GM18951 (cell line): Measurements from ENCODE around the gene TMC5.
A peak's percentile ranks its signal among the peaks of the same experiment; 100 is the strongest.

Experiments
- POLR2A ChIP-seq: IDR thresholded peaks from 4 replicates; pipeline ENCODE4 v1.6.1; 2011; ENCODE audit warnings: mild to moderate bottlenecking; ENCODE audit not compliant: insufficient read length, insufficient read depth; ENCODE audit errors: extremely low read depth
- in situ Hi-C: fragments of 300-500 bp; cut with MboI; formaldehyde crosslinking; loops from one replicate; pipeline ENCODE4 v1.12.0; 2022; ENCODE audit warnings: low sequenced_read_pairs, mixed read lengths, inconsistent platforms; ENCODE audit not compliant: unreplicated experiment

TMC5 gene

DNA sequence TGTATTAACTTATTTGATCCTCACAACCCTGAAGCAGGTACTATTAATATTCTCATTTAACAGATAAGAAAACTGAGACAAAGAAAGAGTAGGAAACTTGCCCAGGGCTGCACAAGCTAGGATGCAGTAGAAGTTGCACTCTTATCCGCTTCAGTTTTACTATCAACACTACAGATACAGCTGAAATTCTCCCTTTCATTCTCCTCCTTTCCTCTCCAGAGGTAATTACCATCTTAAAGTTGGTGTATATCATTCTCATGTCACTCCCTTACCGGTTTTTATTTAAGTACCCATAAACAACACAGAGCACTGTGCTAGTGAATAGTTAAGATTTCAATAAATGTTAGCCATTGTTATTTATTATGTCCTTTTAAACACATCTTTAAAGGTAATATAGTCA lies 100.7 kb downstream of the TMC5 start:
- no peak for TF ChIP-seq POLR2A
- in situ Hi-C loops = no loop called here

DNA sequence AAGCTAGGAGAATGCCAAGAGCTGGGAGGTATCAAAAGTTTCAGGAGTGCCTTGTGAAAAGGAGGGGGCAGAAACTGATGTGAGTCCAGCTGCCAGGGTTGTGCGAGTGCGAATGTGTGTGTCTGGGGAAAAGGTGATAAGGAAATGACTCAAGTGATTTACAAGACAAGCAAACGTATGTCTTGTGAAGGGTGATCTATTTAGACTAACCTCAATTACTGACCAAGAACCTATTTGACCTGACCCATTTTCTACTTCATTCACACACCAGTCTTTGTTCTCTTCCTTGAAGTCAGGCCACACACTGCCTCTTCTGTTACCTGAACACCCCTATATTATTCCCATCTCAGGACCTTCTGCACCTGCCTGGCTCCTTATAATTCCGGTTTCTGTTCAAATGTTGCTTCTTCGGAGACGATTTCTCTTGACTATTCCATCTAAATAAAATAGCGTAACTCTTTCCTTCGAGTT lies 103.2 kb downstream of the TMC5 start:
- in situ Hi-C loops = no loop called here

DNA sequence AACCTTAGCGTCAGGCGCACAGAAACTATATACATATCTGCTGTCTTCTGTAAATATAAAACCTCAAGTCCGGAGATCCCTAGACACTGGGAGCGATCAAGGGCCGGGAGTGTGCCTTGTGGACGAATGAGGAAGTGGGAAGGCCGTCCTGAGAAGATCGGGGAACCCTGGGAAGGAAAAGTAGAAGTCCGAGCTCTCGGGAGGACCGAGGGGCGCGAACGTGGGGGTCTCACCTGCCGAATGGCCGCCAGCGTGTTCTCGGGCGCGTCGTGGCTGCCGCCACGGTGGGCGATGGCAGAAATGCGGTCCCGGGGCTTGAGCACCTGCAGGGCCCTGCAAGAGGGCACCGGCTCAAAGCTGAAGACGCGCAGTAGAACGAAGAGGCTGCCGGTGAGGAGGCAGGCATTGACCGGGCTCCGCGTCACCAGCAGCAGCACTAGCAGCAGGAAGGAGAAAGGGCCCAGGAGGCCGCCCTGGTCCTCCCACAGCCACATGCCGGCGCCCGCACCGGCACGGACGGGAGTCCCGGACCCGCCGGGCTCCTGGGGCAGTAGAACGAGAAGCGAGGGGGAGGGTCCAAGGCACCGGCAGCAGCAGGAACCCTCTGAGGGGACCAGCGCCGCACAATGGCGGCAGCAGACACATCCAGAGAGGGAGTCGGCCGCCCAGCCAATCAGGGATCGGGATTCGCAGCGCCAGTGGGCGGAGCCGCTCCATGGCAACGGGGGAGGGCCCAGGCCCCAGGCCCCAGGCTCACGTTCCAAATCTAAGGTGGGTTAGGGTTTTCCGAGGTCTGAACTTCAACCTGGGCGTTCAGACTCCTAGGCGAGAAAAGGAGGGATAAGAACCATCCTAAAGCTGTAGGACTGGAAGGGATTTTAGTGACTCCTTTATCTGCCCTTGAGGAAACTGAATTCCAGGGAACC lies 104.1 kb downstream of the TMC5 start, which contains the start of gene GDE1:
Gene GDE1 (minus strand): TSS at position 628 of the 926 bp plus-strand sequence. CDS start 134 bp downstream, at position 494.
- in situ Hi-C loops = no loop called here
- TF ChIP-seq POLR2A = peak; percentile 92

More for the DNA sequence above, 103.2 kb downstream of the TMC5 start:
- no peak for TF ChIP-seq POLR2A

- in situ Hi-C loops = no loop called here
These were observed 104.7 kb downstream of the TMC5 start for GRCh38 chr16:19522397-19522732.

GRCh38 chr16:19522760-19523159 lies 105.1 kb downstream of the TMC5 start:
- TF ChIP-seq POLR2A = no peak
- in situ Hi-C loops = no loop called here

More at GRCh38 chr16:19522397-19522732, 104.7 kb downstream of the TMC5 start:
- TF ChIP-seq POLR2A = no peak

DNA sequence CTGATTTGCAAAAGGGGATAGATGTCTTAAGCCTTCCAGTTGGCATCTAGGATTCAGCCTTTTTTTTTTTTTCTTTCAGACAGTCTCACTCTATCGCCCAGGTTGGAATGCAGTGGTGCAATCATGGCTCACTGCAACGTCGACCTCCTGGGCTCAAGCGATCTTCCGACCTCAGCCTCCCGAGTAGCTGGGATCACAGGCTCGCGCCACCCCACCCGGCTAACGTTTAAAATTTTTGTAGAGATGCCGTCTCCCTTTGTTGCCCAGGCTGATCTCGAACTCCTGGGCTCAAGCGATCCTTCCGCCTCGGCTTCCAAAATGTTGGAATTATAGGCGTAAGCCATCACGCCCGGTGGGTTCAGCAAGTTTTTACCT lies 105.5 kb downstream of the TMC5 start:
- no peak for TF ChIP-seq POLR2A
- in situ Hi-C loops = no loop called here

DNA sequence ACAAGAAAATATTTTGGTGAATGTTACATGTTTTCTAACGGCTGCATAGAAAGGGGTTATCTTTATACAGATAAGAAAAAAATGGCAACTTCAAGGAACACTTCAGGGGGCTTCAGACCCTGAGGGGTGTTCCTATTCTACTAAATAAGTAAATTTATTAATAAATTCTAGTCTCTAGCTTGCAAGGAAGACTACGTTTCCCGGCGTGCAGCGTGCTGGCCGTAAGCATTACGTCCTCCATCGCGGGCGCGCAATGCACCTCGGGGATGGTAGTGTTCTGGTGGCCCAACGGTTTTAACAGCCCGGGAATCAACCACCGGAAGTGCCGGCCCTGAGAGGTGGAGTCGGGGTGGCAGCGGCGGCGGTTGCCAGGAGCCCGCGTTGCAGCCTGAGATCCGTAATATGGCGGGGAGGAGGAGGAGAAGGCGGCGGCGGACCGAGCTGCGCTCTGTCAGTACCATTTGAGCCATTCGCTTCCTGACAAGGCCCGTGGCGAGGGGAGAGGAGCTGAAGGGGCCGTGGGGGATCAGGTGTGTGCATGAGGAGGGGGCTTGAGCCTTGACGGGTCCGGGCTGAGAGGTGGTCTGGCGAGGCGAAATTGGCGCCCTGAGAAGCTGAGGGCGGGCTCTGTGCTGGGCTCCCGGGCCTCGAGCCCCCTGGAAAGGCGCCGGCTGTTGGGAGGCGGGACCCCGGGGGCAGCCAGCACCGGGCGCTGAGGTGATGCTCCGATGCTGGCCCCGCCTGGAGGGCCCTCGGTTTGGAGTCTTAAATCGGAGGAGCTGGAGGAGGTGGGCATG lies 106.1 kb downstream of the TMC5 start, which contains the start of gene CCP110:
Gene CCP110 (plus strand): TSS at position 384 of the 797 bp plus-strand sequence. CDS start 3,940 bp downstream, outside the sequence.
- in situ Hi-C loops = no loop called here

GRCh38 chr16:19524356-19524615 lies 106.6 kb downstream of the TMC5 start:
- TF ChIP-seq POLR2A = no peak
- in situ Hi-C loops = no loop called here

More for the DNA sequence above, 106.1 kb downstream of the TMC5 start, which contains the start of gene CCP110:
- TF ChIP-seq POLR2A = peak; percentile 61

GRCh38 chr16:19524616-19525384 lies 107.1 kb downstream of the TMC5 start:
- in situ Hi-C loops = no loop called here
- TF ChIP-seq POLR2A = no peak

- TF ChIP-seq POLR2A = no peak
- in situ Hi-C loops = no loop called here
These were observed 107.7 kb downstream of the TMC5 start for GRCh38 chr16:19525385-19525723.

DNA sequence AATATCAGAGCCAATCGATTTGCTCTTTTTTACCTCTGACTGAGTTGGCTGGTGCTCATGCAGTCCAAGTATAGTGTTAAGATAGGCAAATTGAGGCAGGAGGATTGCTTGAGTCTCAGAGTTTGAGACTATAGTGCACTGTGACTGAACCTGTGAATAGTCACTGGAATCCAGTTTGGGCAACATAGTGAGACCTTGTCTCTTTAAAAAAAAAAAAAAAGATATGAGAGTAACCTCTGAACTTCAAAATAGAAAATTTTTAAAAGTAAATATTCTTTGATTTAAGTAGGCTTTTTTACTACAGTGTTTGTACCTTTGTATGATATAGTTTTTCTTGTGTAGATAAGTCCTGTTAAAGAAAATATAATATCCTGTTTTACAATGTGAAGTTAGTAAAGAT lies 109.5 kb downstream of the TMC5 start:
- in situ Hi-C loops = no loop called here
- no peak for TF ChIP-seq POLR2A

GRCh38 chr16:19528666-19529065 lies 111.0 kb downstream of the TMC5 start:
- no peak for TF ChIP-seq POLR2A
- in situ Hi-C loops = no loop called here

- in situ Hi-C loops = no loop called here
- TF ChIP-seq POLR2A = no peak
These were observed 114.9 kb downstream of the TMC5 start for GRCh38 chr16:19532601-19533000.
